Measurements from ENCODE around the gene TMCC1. TPM values are rescaled to one million over a fixed set of nuclear protein-coding genes. Genes with fewer than 3 reads are reported as not detected.

The TMCC1 gene
- total RNA-seq, 1 donor from 2014 or later, result 37.8 TPM

- no peaks in the 10 kb centered on the region for H3K27me3 Mint-ChIP-seq (ENCODE audit: unreplicated experiment)
- no peak overlapping the region for H3K4me3 Mint-ChIP-seq (ENCODE audit: unreplicated experiment)
- H3K27ac Mint-ChIP-seq (ENCODE audit: unreplicated experiment), result no peak overlapping the region
- no peak for DNase-seq (ENCODE audit: extremely low spot score, unreplicated experiment)
- H3K36me3 Mint-ChIP-seq (ENCODE audit: unreplicated experiment), result no peaks in the 10 kb centered on the region
- H3K4me1 Mint-ChIP-seq (ENCODE audit: unreplicated experiment), result peaks cover 39% of the 10 kb centered on the region
- no peak for TF ChIP-seq CTCF (IDR thresholded peaks at IDR 0.05)
- no peaks in the 10 kb centered on the region for H3K9me3 Mint-ChIP-seq (ENCODE audit: unreplicated experiment)
These were observed 264.5 kb downstream of the TMCC1 start for GRCh38 chr3:129629011-129629410.

GRCh38 chr3:129628169-129628522 lies 265.4 kb downstream of the TMCC1 start:
- Mint-ChIP-seq H3K27ac (ENCODE audit: unreplicated experiment) (peak overlapping the region; percentile 97), H3K27me3 (ENCODE audit: unreplicated experiment) (no peaks in the 10 kb centered on the region), H3K4me1 (ENCODE audit: unreplicated experiment) (peaks cover 48% of the 10 kb centered on the region), H3K4me3 (ENCODE audit: unreplicated experiment) (peak overlapping the region; percentile 3), H3K9me3 (ENCODE audit: unreplicated experiment) (no peaks in the 10 kb centered on the region), H3K36me3 (ENCODE audit: unreplicated experiment) (no peaks in the 10 kb centered on the region)
- no peak for DNase-seq (ENCODE audit: extremely low spot score, unreplicated experiment)
- no peak for TF ChIP-seq CTCF (IDR thresholded peaks at IDR 0.05)

- H3K36me3 Mint-ChIP-seq (ENCODE audit: unreplicated experiment), result no peaks in the 10 kb centered on the region
- peaks cover 54% of the 10 kb centered on the region for H3K4me1 Mint-ChIP-seq (ENCODE audit: unreplicated experiment)
- H3K27ac Mint-ChIP-seq (ENCODE audit: unreplicated experiment), result peak overlapping the region; percentile 97
- peak overlapping the region; percentile 69 for H3K4me3 Mint-ChIP-seq (ENCODE audit: unreplicated experiment)
- peak; percentile 89 for DNase-seq (ENCODE audit: extremely low spot score, unreplicated experiment)
- TF ChIP-seq CTCF (IDR thresholded peaks at IDR 0.05), result peak; percentile 83
- H3K27me3 Mint-ChIP-seq (ENCODE audit: unreplicated experiment), result no peaks in the 10 kb centered on the region
- no peaks in the 10 kb centered on the region for H3K9me3 Mint-ChIP-seq (ENCODE audit: unreplicated experiment)
These were observed 266.0 kb downstream of the TMCC1 start for GRCh38 chr3:129627350-129628168.

- no peaks in the 10 kb centered on the region for H3K27me3 Mint-ChIP-seq (ENCODE audit: unreplicated experiment)
- peaks cover 60% of the 10 kb centered on the region for H3K4me1 Mint-ChIP-seq (ENCODE audit: unreplicated experiment)
- TF ChIP-seq CTCF (IDR thresholded peaks at IDR 0.05), result no peak
These were observed 266.7 kb downstream of the TMCC1 start for GRCh38 chr3:129626744-129627349.

More at GRCh38 chr3:129626744-129627349, 266.7 kb downstream of the TMCC1 start:
- peak; percentile 87 for DNase-seq (ENCODE audit: extremely low spot score, unreplicated experiment)
- Mint-ChIP-seq H3K9me3 (ENCODE audit: unreplicated experiment) (no peaks in the 10 kb centered on the region), H3K4me3 (ENCODE audit: unreplicated experiment) (peak overlapping the region; percentile 69), H3K27ac (ENCODE audit: unreplicated experiment) (peak overlapping the region; percentile 97), H3K36me3 (ENCODE audit: unreplicated experiment) (no peaks in the 10 kb centered on the region)

Measured in osteocyte (in vitro differentiated cells).